Type B pancreatic cell (in vitro differentiated cells): ENCODE results near the gene OSBP2. TPM values are rescaled to one million over a fixed set of nuclear protein-coding genes. Genes with fewer than 3 reads are reported as not detected.
A peak's percentile ranks its signal among the peaks of the same experiment; 100 is the strongest.

ENCODE experiments used
- DNase-seq: peaks from one replicate; pipeline ENCODE4 v3.0.0; 2021; ENCODE audit warnings: mixed read lengths; ENCODE audit not compliant: unreplicated experiment; ENCODE audit errors: extremely low spot score
- H3K27ac Mint-ChIP-seq: 2 replicates; pipeline ENCODE4 v1.8.0; 2021; ENCODE audit warnings: mild to moderate bottlenecking, mixed read lengths
- H3K27me3 Mint-ChIP-seq: 2 replicates; pipeline ENCODE4 v1.8.0; 2021; ENCODE audit warnings: mixed read lengths
- H3K36me3 Mint-ChIP-seq: 2 replicates; pipeline ENCODE4 v1.8.0; 2021; ENCODE audit warnings: mixed read lengths
- H3K4me1 Mint-ChIP-seq: one replicate; pipeline ENCODE4 v1.8.0; 2021; ENCODE audit warnings: mixed read lengths; ENCODE audit not compliant: unreplicated experiment
- H3K4me3 Mint-ChIP-seq: 2 replicates; pipeline ENCODE4 v1.8.0; 2021; ENCODE audit warnings: mild to moderate bottlenecking, mixed read lengths
- H3K9me3 Mint-ChIP-seq: 2 replicates; pipeline ENCODE4 v1.8.0; 2021; ENCODE audit warnings: mixed read lengths
- CTCF ChIP-seq: fragments of 200-600 bp; sonication (generic); conservative IDR thresholded peaks from 2 replicates; pipeline ENCODE4 v1.5.0; 2021; ENCODE audit warnings: antibody characterized with exemption, mild to moderate bottlenecking
- total RNA-seq: library from RNA; stranded (reverse); gene quantifications from 2 replicates; pipeline ENCODE4 v1.2.1, GENCODE V29; 2021; ENCODE audit warnings: low replicate concordance

OSBP2 gene
- total RNA-seq, 1 donor from 2014 or later = 8.1 TPM

DNA sequence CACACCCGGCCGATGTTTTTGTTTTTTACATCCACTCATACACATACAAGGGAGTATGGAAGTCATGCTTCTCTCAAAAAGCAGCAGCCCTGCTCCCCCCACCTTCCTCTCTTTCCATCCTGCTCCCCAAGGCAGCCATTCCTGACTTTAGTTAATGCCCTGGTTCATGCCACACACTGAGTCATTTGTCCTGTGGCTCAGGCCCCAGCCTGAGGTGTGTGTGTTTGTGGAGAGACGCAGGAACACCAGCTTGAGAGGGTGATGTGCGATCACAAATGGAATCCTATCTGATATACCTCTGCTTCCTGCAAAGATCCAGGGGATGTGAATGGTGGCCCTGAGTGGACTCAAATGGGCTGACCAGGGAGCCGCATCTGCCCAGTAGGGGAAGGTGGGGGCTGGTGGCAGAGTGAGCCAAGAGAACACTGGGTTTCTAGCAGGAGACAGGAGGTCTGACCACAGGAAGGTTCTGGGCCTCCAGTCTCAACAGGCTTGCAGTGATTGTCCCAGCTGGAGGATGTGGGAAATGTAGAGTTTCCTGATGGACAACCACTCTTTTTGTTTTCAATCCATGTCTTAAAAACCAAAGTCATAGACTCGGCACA is 86.7 kb downstream of the OSBP2 start:
- Mint-ChIP-seq H3K4me3 (no peak overlapping the region), H3K9me3 (no peaks in the 10 kb centered on the region), H3K27ac (no peak overlapping the region), H3K36me3 (no peaks in the 10 kb centered on the region), H3K27me3 (peaks cover 5% of the 10 kb centered on the region), H3K4me1 (peaks cover 24% of the 10 kb centered on the region)
- no peak for TF ChIP-seq CTCF
- no peak for DNase-seq

GRCh38 chr22:30782613-30783012 is 87.9 kb downstream of the OSBP2 start:
- no peak overlapping the region for H3K4me3 Mint-ChIP-seq
- DNase-seq = no peak

DNA sequence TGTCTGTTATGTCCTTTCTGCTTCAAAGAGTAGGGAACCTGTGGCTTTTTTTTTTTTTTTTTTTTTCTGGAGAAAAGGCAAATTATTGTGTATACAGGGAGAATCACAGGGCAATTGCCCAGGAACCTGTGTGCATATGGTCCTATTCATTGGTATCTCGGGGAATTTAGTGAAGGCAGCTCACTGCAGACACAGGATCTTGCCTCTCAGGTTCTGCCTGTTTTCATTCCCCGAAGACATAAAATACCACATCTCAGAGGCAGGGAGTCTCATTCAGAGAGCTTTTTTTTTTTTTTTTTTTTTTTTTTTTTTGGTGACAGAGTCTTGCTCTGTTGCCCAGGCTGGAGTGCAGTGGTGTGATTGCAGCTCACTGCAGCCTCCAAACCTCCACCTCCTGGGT is 88.3 kb downstream of the OSBP2 start:
- Mint-ChIP-seq H3K4me1 (peaks cover 12% of the 10 kb centered on the region), H3K9me3 (no peaks in the 10 kb centered on the region), H3K36me3 (no peaks in the 10 kb centered on the region), H3K27me3 (peaks cover 5% of the 10 kb centered on the region), H3K27ac (peak overlapping the region; percentile 30), H3K4me3 (no peak overlapping the region)
- no peak for DNase-seq
- no peak for TF ChIP-seq CTCF

More at GRCh38 chr22:30782613-30783012, 87.9 kb downstream of the OSBP2 start:
- H3K27me3 Mint-ChIP-seq = peaks cover 5% of the 10 kb centered on the region
- H3K9me3 Mint-ChIP-seq = no peaks in the 10 kb centered on the region
- H3K27ac Mint-ChIP-seq = peak overlapping the region; percentile 30
- H3K36me3 Mint-ChIP-seq = no peaks in the 10 kb centered on the region
- no peak for TF ChIP-seq CTCF
- peaks cover 13% of the 10 kb centered on the region for H3K4me1 Mint-ChIP-seq

DNA sequence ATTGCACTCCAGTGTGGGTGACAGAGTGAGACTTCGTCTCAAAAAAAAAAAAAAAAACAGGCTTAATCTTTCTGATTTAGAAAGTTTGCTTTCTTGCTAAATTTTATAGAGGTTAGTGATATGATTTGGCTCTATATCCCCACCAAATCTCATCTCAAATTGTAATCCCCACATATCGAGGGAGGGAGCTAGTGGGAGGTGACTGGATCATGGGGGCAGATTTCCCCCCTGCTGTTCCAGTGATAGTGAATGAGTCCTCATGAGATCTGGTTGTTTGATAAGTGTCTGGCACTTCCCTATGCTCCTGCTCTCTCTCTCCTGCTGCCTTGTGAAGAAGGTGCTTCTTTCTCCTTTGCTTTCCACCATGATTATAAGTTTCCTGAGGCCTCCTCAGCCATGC is 90.9 kb downstream of the OSBP2 start:
- H3K36me3 Mint-ChIP-seq = no peaks in the 10 kb centered on the region
- no peaks in the 10 kb centered on the region for H3K9me3 Mint-ChIP-seq
- H3K4me3 Mint-ChIP-seq = no peak overlapping the region
- no peak for DNase-seq
- no peak overlapping the region for H3K27ac Mint-ChIP-seq
- peaks cover 6% of the 10 kb centered on the region for H3K4me1 Mint-ChIP-seq
- no peak for TF ChIP-seq CTCF
- H3K27me3 Mint-ChIP-seq = peaks cover 11% of the 10 kb centered on the region

DNA sequence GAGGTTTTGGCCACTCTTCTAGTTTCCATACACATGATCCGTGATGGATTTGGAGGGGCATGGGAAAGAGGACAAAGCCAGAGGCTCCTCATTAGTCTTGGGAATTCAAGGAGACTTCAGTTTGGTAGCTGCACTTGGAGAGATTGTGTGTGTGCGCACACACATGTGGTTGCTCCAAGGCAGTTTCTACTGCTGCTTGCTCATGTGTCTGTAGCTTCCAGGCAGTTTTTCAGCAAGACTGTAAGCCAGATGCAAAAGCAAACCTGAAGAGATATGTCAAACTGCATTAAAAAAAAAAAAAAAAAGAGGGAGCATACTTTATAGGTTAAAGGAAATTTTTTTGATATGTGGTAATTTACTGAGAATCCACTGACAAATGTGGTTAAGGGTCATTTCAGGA is 95.7 kb downstream of the OSBP2 start:
- no peak for DNase-seq
- peaks cover 5% of the 10 kb centered on the region for H3K27me3 Mint-ChIP-seq
- H3K4me3 Mint-ChIP-seq = no peak overlapping the region
- no peaks in the 10 kb centered on the region for H3K36me3 Mint-ChIP-seq
- no peaks in the 10 kb centered on the region for H3K4me1 Mint-ChIP-seq
- no peak overlapping the region for H3K27ac Mint-ChIP-seq
- TF ChIP-seq CTCF = no peak
- H3K9me3 Mint-ChIP-seq = no peaks in the 10 kb centered on the region

DNA sequence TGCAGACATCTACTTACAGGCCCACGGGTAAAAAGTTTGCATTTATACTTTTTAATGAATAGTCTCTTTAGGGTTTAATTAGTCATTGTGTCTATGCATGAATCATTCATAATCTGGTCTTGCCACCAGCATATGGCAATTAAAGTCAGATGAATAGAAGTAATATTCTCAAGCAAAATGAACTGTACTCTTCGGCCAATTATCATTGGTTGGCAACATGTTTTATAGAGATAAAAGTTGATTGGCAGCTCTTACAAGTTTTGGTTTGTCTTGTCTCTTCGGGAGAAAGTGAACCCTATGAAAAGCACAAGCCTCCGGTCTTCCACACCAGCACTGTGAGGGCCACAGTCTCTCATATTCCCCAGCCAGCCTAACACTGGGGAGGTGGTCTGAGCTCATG is 97.8 kb downstream of the OSBP2 start:
- no peak for TF ChIP-seq CTCF
- no peak overlapping the region for H3K4me3 Mint-ChIP-seq
- H3K4me1 Mint-ChIP-seq = no peaks in the 10 kb centered on the region
- no peak overlapping the region for H3K27ac Mint-ChIP-seq
- peaks cover 5% of the 10 kb centered on the region for H3K27me3 Mint-ChIP-seq
- no peaks in the 10 kb centered on the region for H3K9me3 Mint-ChIP-seq
- no peak for DNase-seq
- no peaks in the 10 kb centered on the region for H3K36me3 Mint-ChIP-seq
